Measurements from ENCODE around the gene ITGB5. TPM values are rescaled to one million over a fixed set of nuclear protein-coding genes. Genes with fewer than 3 reads are reported as not detected.
A peak's percentile ranks its signal among the peaks of the same experiment; 100 is the strongest.
"Not testable (repeated sequence)": the region's sequence is repeated elsewhere in the genome, so short reads cannot be mapped to it uniquely, and the experiment has no call there.

The ITGB5 gene
- total RNA-seq, 2 experiments from 2014 or later, result 0.52 to 1.5 TPM

DNA sequence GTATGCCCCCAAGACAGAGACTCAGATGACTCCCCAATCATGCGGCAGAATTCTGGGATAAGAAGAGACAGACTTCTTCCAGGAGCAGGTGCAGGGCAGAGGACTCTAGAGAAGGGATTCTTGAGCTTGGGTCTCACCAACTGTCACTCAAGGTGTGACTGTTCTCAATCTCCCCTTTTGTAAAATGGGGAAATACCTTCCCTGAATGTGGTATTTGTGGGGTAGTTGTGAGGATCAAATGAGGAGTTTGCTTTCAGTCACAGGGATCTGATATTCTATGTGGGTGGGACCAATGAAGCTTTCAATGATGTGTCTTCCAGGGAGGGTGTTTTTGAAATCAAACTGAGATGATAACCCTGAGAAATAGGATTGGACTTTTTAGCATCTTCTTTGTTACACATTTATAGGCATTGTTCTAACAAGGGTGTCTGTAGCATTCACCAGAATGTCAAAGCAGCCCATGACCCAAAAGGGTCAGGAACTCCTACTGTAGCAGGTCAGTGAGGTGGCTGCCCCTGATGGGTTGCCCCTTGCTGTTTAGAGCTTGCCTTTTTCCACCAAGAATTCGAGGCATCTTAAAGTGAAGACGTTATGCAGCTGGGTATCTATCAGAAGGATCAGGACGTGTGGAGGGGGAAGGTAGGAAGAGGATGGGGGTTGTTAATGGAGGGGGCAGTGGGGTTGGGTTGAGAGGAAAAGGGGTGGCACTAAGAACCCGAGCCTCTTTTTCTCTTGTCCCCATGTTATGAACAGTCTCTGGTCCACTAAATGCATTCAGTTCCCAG, 128.1 kb downstream of the ITGB5 start:
- intact Hi-C loops (cut with micrococcal nuclease), result no loop called here

DNA sequence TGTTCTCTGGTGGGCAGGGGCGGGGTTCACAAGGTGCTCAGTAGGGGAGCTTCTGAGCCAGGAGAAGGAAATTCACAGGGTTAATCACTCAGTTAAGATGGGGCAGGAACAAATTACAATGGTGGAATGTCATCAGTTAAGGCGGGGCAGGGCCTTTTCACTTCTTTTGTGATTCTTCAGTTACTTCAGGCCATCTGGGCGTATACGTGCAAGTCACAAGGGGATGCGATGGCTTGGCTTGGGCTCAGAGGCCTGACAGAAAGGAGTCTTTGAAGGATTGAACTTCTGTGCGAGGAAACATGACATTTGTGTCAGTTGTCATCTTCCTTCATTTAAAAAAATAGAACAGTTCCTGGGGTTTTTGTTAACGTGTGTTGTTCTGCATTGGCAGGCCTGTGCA, 129.2 kb downstream of the ITGB5 start:
- H3K27me3 Mint-ChIP-seq; H3K36me3 Mint-ChIP-seq; intact Hi-C loops (cut with micrococcal nuclease); POLR2A ChIA-PET; H3K4me1 Mint-ChIP-seq (ENCODE audit: low read depth); H3K4me3 Mint-ChIP-seq; H3K9me3 Mint-ChIP-seq; DNase-seq; H3K27ac Mint-ChIP-seq: not testable (repeated sequence)
- CTCF ChIA-PET, result interaction anchor here (0.9 to 7.9 kb wide), 3 partner anchors 23 to 167 kb away, joined by 3 to 285 read pairs (median 3); no protein-coding TSS in a partner anchor

More for the DNA sequence above, 128.1 kb downstream of the ITGB5 start:
- no peak for DNase-seq
- H3K27ac Mint-ChIP-seq, result no peak overlapping the region
- H3K9me3 Mint-ChIP-seq, result no peaks in the 10 kb centered on the region
- H3K27me3 Mint-ChIP-seq, result no peaks in the 10 kb centered on the region
- H3K4me3 Mint-ChIP-seq, result no peak overlapping the region
- H3K36me3 Mint-ChIP-seq, result no peaks in the 10 kb centered on the region
- ChIA-PET CTCF (interaction anchor here (0.7 to 7.9 kb wide), 7 partner anchors 12 to 165 kb away, joined by 3 to 285 read pairs (median 20); no protein-coding TSS in a partner anchor), POLR2A (no interaction called here)
- peaks cover 3% of the 10 kb centered on the region for H3K4me1 Mint-ChIP-seq (ENCODE audit: low read depth)

DNA sequence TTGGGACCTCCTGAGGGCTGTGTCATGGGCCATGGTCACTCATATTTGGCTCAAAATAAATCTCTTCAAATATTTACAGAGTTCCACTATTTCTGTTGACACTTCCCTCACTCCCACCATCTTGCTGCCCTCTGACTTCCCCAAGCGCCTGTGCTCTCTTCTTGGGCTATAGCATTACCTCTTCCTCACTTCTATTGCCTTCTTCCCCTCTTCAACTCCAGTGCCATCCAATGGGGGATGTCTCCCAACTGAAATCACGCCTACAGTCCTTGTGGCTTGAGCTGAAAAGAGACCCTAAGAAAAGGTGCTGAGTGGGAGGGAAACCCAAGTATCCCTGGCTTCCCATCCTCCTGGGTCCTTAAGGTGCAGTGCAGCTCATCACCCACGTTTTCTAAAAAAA, 135.1 kb downstream of the ITGB5 start:
- Mint-ChIP-seq H3K9me3 (no peaks in the 10 kb centered on the region), H3K27ac (no peak overlapping the region), H3K36me3 (no peaks in the 10 kb centered on the region), H3K4me1 (ENCODE audit: low read depth) (no peaks in the 10 kb centered on the region), H3K27me3 (no peaks in the 10 kb centered on the region), H3K4me3 (no peak overlapping the region)
- POLR2A ChIA-PET, result no interaction called here
- no peak for DNase-seq
- CTCF ChIA-PET, result no interaction called here
- intact Hi-C loops (cut with micrococcal nuclease), result no loop called here

DNA sequence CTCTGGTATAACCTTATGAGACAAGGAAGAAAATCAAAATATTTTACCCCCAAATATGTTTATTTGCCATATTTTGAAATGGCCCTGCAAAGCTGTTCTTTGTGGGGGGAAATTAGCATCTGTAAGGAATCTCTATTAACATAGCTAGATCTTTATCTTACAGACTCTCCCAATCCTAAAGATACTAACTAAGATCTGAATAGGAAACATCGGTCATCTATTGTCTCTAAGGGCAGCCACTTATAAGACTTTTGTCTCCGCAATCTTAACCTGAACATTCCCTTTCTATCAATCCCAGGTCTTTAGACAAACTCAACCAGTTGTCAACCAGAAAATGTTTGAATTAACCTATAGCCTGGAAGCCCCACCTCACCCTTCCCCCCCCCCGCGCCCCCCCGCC, 135.7 kb downstream of the ITGB5 start:
- intact Hi-C loops (cut with micrococcal nuclease), result no loop called here
- Mint-ChIP-seq H3K36me3 (peaks cover 1% of the 10 kb centered on the region), H3K4me1 (ENCODE audit: low read depth) (no peaks in the 10 kb centered on the region), H3K27ac (no peak overlapping the region), H3K9me3 (no peaks in the 10 kb centered on the region), H3K4me3 (no peak overlapping the region), H3K27me3 (no peaks in the 10 kb centered on the region)
- CTCF ChIA-PET, result interaction anchor here (0.7 kb wide), 1 partner anchor 166 kb away, joined by 3 read pairs; no protein-coding TSS in a partner anchor
- DNase-seq, result no peak
- POLR2A ChIA-PET, result no interaction called here

DNA sequence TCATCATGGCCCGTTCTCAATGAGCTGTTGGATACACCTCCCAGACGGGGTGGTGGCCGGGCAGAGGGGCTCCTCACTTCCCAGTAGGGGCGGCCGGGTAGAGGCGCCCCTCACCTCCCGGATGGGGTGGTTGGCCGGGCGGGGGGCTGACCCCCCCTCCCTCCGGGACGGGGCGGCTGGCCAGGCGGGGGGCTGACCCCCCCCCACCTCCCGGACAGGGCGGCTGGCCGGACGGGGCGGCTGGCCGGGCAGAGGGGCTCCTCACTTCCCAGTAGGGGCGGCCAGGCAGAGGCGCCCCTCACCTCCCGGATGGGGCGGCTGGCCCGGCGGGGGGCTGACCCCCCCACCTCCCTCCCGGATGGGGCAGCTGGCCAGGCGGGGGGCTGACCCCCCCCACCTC, 137.3 kb downstream of the ITGB5 start:
- H3K4me3 Mint-ChIP-seq; H3K27ac Mint-ChIP-seq; POLR2A ChIA-PET; CTCF ChIA-PET; H3K27me3 Mint-ChIP-seq; H3K4me1 Mint-ChIP-seq (ENCODE audit: low read depth); H3K36me3 Mint-ChIP-seq; DNase-seq; H3K9me3 Mint-ChIP-seq; intact Hi-C loops (cut with micrococcal nuclease): not testable (repeated sequence)

DNA sequence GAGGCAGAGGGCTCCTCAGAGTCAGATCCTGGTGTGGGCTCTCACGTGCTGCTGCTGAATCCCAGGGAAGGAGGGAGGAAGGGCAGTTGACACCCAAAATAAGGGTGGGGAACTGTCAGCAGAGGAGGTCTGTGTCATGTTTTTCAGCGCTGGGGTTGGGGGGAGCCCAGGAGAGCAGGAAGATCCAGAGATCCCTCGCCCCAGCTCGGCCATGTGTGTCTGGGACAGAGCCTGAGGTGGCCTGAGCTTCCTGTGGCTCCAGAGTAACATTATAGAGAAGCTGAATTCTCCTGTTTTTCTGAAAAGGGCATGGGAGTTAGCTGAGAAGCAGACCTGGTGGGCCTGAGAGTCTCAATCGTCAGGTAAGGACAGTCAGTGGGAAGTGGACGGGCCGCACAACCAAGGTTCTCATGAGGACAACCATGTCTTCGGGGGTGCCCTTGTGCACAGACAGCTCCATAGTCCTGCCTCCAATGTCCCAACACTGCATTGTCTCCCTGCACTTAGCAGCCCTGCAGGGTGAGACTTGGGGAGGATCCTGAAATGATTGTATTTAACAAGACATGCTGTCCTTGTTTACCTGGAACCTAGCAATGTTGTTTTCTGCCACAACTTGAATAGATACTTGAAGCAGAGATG, 138.5 kb downstream of the ITGB5 start:
- POLR2A ChIA-PET, result no interaction called here
- no peak for DNase-seq
- CTCF ChIA-PET, result interaction anchor here (4.4 kb wide), 1 partner anchor 12 kb away, joined by 23 read pairs; no protein-coding TSS in a partner anchor
- H3K27ac Mint-ChIP-seq, result no peak overlapping the region
- H3K4me1 Mint-ChIP-seq (ENCODE audit: low read depth), result no peaks in the 10 kb centered on the region
- no peaks in the 10 kb centered on the region for H3K9me3 Mint-ChIP-seq
- no peaks in the 10 kb centered on the region for H3K27me3 Mint-ChIP-seq
- H3K36me3 Mint-ChIP-seq, result peaks cover 12% of the 10 kb centered on the region
- intact Hi-C loops (cut with micrococcal nuclease), result no loop called here
- no peak overlapping the region for H3K4me3 Mint-ChIP-seq

DNA sequence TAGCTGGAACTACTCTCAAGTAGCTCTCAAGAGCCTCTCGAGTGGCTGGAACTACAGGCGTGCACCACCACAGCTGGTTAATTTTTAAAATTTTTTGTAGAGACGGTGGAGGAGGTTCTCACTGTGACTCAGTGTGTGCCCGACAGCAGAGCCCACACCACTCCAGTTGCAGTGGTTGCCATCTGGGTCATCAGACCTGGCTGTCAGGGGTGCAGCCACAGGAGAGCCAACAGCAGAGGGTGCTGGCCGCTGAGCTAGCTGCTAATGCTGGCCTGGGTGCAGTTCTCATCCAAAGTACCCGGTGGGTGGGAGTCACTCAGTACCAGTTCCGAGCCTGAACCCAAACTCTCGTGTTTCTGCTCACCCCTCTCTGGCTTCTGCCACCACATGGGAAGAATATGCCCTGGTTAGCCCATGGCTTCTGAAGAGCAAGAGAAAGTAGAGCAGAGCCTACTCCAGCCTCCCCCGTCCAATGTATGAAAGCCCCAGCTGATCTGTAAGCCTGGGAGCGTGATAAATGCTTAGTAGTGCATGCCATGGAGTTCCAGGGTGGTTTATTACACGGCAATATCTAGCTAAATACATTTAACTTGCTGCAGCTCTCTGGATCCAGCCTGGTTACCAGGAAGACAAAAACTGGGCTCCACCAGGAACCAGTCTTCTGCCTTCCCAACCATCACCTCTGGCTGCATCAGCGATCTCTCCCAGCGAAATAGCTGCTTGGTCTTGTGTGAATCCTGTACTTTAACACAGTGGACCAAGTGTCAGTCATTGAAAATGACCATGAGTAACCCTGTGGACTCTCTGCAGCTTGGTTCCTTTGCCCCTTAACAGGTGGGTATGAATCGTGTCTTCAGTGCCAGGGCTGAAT, 139.8 kb downstream of the ITGB5 start:
- CTCF ChIA-PET, result interaction anchor here (1.0 to 4.4 kb wide), 2 partner anchors 13 to 59 kb away, joined by 3 to 23 read pairs; no protein-coding TSS in a partner anchor
- no peak for DNase-seq
- POLR2A ChIA-PET, result no interaction called here
- Mint-ChIP-seq H3K36me3 (peaks cover 18% of the 10 kb centered on the region), H3K9me3 (no peaks in the 10 kb centered on the region), H3K27ac (no peak overlapping the region), H3K4me3 (no peak overlapping the region), H3K4me1 (ENCODE audit: low read depth) (no peaks in the 10 kb centered on the region), H3K27me3 (no peaks in the 10 kb centered on the region)
- intact Hi-C loops (cut with micrococcal nuclease), result no loop called here

DNA sequence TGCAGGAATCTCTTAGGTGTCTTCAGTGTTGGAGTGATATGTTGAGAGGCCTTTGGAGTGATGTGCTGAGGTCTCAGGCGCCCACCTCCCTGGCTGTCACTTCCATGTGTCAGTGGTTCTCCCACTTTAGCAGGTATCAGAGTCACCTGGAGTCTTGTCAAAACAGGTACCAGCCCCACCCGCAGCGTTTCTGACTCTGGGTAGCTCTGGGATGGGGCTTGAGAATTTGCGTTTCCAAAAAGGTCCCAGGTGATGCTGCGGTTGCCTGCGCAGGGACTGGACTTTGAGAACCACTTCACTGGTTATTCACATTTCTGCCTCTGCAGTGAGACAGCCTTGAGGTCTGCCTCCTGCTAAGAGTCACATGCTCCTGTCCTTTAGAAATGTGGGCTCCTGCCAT, 141.4 kb downstream of the ITGB5 start:
- H3K36me3 Mint-ChIP-seq, result peaks cover 28% of the 10 kb centered on the region
- ChIA-PET POLR2A (no interaction called here), CTCF (interaction anchor here (4.4 kb wide), 1 partner anchor 15 kb away, joined by 23 read pairs; no protein-coding TSS in a partner anchor)
- no peaks in the 10 kb centered on the region for H3K27me3 Mint-ChIP-seq
- no peak overlapping the region for H3K27ac Mint-ChIP-seq
- no peak overlapping the region for H3K4me3 Mint-ChIP-seq
- no peaks in the 10 kb centered on the region for H3K4me1 Mint-ChIP-seq (ENCODE audit: low read depth)
- no peak for DNase-seq
- no peaks in the 10 kb centered on the region for H3K9me3 Mint-ChIP-seq
- intact Hi-C loops (cut with micrococcal nuclease), result no loop called here

DNA sequence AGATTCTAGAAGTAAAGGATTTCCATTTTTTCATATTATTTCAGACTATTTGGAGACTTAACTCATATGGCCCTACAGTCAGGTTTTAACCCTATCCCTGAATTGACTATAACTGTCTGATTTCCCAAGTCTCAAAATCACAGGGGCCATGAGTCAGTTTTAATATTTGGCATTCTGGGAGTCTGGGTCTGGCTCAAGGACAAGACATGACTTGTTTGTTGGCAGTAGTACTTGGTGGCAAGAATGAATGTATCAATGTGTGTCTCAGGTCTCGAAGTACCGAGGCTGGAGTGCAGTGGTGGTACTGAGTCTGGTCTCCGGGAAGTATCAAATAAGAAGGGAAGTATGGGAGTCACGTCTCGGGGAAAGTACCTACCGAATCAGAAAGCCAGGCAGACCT, 146.1 kb downstream of the ITGB5 start:
- Mint-ChIP-seq H3K27me3 (no peaks in the 10 kb centered on the region), H3K36me3 (peaks cover 55% of the 10 kb centered on the region), H3K4me3 (no peak overlapping the region), H3K27ac (no peak overlapping the region), H3K4me1 (ENCODE audit: low read depth) (peaks cover 10% of the 10 kb centered on the region), H3K9me3 (no peaks in the 10 kb centered on the region)
- POLR2A ChIA-PET, result no interaction called here
- no peak for DNase-seq
- CTCF ChIA-PET, result interaction anchor here (3.9 kb wide), 1 partner anchor 19 kb away, joined by 20 read pairs; no protein-coding TSS in a partner anchor
- intact Hi-C loops (cut with micrococcal nuclease), result no loop called here

DNA sequence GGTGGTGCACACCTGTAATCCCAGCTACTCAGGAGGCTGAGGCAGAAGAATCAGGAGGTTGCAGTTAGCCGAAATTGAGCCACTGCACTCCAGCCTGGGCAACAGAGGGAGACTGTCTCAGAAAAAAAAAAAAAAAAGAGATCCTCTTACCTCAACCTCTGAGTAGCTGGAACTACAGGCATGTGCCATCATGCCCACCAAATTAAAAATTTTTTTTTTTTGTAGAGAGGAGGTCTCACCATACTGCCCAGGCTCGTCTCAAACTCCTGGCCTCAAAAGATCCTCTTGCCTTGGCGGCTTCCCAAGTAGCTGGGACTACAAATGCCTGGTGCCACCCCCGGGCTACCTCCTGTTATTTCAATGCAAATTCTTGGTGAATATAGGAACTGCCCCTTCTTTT, 155.4 kb downstream of the ITGB5 start:
- no peak for DNase-seq
- Mint-ChIP-seq H3K9me3 (no peaks in the 10 kb centered on the region), H3K4me1 (ENCODE audit: low read depth) (peaks cover 35% of the 10 kb centered on the region), H3K4me3 (peak overlapping the region; percentile 46), H3K27me3 (peaks cover 7% of the 10 kb centered on the region), H3K27ac (no peak overlapping the region), H3K36me3 (peaks cover 20% of the 10 kb centered on the region)
- intact Hi-C loops (cut with micrococcal nuclease), result no loop called here
- POLR2A ChIA-PET, result interaction anchor here (0.6 kb wide), 1 partner anchor 63 kb away, joined by 3 read pairs; no protein-coding TSS in a partner anchor
- CTCF ChIA-PET, result interaction anchor here (1.0 to 2.0 kb wide), 3 partner anchors 29 to 170 kb away, joined by 5 to 10 read pairs (median 8); no protein-coding TSS in a partner anchor

DNA sequence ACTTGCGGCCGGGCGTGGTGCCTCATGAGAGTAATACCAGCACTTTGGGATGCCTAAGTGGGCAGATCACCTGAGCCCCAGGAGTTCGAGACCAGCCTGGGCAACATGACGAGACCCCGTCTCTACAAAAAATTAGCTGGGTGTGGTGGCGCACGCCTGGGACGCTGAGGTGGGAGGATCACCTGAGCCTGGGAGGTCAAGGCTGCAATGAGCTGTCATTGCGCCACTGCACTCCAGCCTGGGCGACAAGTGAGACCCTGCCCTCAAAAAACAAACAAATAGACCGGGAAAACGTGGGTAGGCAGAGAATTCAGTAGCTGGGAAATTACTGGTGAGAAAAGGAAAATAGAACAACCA, 156.2 kb downstream of the ITGB5 start:
- peaks cover 20% of the 10 kb centered on the region for H3K36me3 Mint-ChIP-seq
- peak overlapping the region; percentile 97 for H3K4me3 Mint-ChIP-seq
- ChIA-PET CTCF (interaction anchor here (2.0 kb wide), 2 partner anchors 30 to 170 kb away, joined by 8 to 10 read pairs; no protein-coding TSS in a partner anchor), POLR2A (interaction anchor here (0.6 to 1.3 kb wide), 3 partner anchors 9 to 91 kb away, joined by 3 read pairs; no protein-coding TSS in a partner anchor)
- no peaks in the 10 kb centered on the region for H3K9me3 Mint-ChIP-seq
- intact Hi-C loops (cut with micrococcal nuclease), result no loop called here
- peak overlapping the region; percentile 94 for H3K27ac Mint-ChIP-seq
- H3K27me3 Mint-ChIP-seq, result peaks cover 7% of the 10 kb centered on the region
- DNase-seq, result peak; percentile 25
- H3K4me1 Mint-ChIP-seq (ENCODE audit: low read depth), result peaks cover 35% of the 10 kb centered on the region

All from activated CD4-positive, alpha-beta memory T cell treated with anti-CD3 and anti-CD28 coated beads for 36 hours (primary cell).